ENCODE measurements around the gene NELFA. TPM values are rescaled to one million over a fixed set of nuclear protein-coding genes. Genes with fewer than 3 reads are reported as not detected.

NELFA gene
- total and polyA plus RNA-seq, 12 donors = 8.8 to 19.7 (median 11.1) TPM

- no peak for TF ChIP-seq CTCF (IDR thresholded peaks at IDR 0.05)
- Histone ChIP-seq H3K9me3 (no peaks in the 10 kb centered on the region), H3K4me1 (peaks cover 0 to 19% (median 10%) of the 10 kb centered on the region in 9 donors), H3K27me3 (no peaks in the 10 kb centered on the region), H3K4me3 (no peak overlapping the region), H3K36me3 (peaks cover 0 to 91% (median 23%) of the 10 kb centered on the region in 9 donors), H3K27ac (no peak overlapping the region)
- WGBS, 2 donors = 95 to 97% methylated on average over 8 of the region's 8 CpGs
- DNase-seq (no peak), ATAC-seq (no peak)
- intact Hi-C loops (cut with DNase I) = no loop called here
Measured at GRCh38 chr4:1938027-1938426, 70.7 kb downstream of the NELFA start.

- DNase-seq (no peak), ATAC-seq (no peak)
- Histone ChIP-seq H3K36me3 (peaks cover 0 to 91% (median 22%) of the 10 kb centered on the region in 9 donors), H3K27ac (no peak overlapping the region), H3K4me1 (peaks cover 0 to 19% (median 10%) of the 10 kb centered on the region in 9 donors), H3K9me3 (no peaks in the 10 kb centered on the region), H3K27me3 (no peaks in the 10 kb centered on the region), H3K4me3 (no peak overlapping the region)
- 98% methylated on average over 3 of the region's 3 CpGs for WGBS, 2 donors
- TF ChIP-seq CTCF (IDR thresholded peaks at IDR 0.05) = no peak
- intact Hi-C loops (cut with DNase I) = no loop called here
Measured at GRCh38 chr4:1937550-1937949, 71.2 kb downstream of the NELFA start.

- no peak for ATAC-seq
- WGBS, 2 donors = 93 to 98% methylated on average over 3 of the region's 3 CpGs
- no peak overlapping the region for H3K4me3 ChIP-seq
Measured at GRCh38 chr4:1933700-1934099, 75.1 kb downstream of the NELFA start.

GRCh38 chr4:1932736-1933135 lies 76.0 kb downstream of the NELFA start:
- WGBS, 2 donors = 97 to 98% methylated on average over 13 of the region's 13 CpGs
- Histone ChIP-seq H3K27ac (no peak overlapping the region), H3K36me3 (peaks cover 0 to 82% (median 19%) of the 10 kb centered on the region in 9 donors), H3K9me3 (no peaks in the 10 kb centered on the region), H3K4me1 (no peaks in the 10 kb centered on the region), H3K4me3 (no peak overlapping the region), H3K27me3 (no peaks in the 10 kb centered on the region)
- ATAC-seq (peak in 1 of 8 donors; percentile 14), DNase-seq (no peak)
- intact Hi-C loops (cut with DNase I) = no loop called here
- no peak for TF ChIP-seq CTCF (IDR thresholded peaks at IDR 0.05)

More at GRCh38 chr4:1933700-1934099, 75.1 kb downstream of the NELFA start:
- Histone ChIP-seq H3K9me3 (no peaks in the 10 kb centered on the region), H3K4me1 (no peaks in the 10 kb centered on the region), H3K27me3 (no peaks in the 10 kb centered on the region), H3K36me3 (peaks cover 0 to 87% (median 19%) of the 10 kb centered on the region in 9 donors), H3K27ac (no peak overlapping the region)
- DNase-seq = no peak
- intact Hi-C loops (cut with DNase I) = no loop called here
- TF ChIP-seq CTCF (IDR thresholded peaks at IDR 0.05) = no peak

Small RNAs within 50 kb of the gene (microRNA-seq; reads per million reads assigned to microRNA genes)
- 0 reads per million in 2 donors for gene MIR943

Other genes with a start within 250 kb of the NELFA start
- gene FGFR3, start 215.7 kb downstream of the NELFA start, total RNA-seq = 1 to 10 TPM; 1.2 to 5.3 (median 2.4) TPM
- 1 to 10 TPM; 1.3 to 6.6 TPM for gene FGFR3, start 215.7 kb downstream of the NELFA start, polyA plus RNA-seq
- 10 to 100 TPM; 35.3 to 53.1 (median 42.6) TPM for gene LETM1, start 152.8 kb downstream of the NELFA start, total RNA-seq
- 10 to 100 TPM; 23.4 to 23.8 TPM for gene LETM1, start 152.8 kb downstream of the NELFA start, polyA plus RNA-seq
- 10 to 100 TPM; 32.3 to 64.4 (median 46.0) TPM for gene NSD2, start 137.6 kb downstream of the NELFA start, total RNA-seq
- 1 to 10 TPM; 7.7 to 9.9 TPM for gene NSD2, start 137.6 kb downstream of the NELFA start, polyA plus RNA-seq
- 1 to 10 TPM in 1 of 10 donors, under 1 TPM in 9; 0.12 to 1.4 (median 0.43) TPM for gene NAT8L, start 50.4 kb upstream of the NELFA start, total RNA-seq
- gene NAT8L, start 50.4 kb upstream of the NELFA start, polyA plus RNA-seq = under 1 TPM; 0.19 to 0.29 TPM
- gene HAUS3, start 233.1 kb upstream of the NELFA start, total RNA-seq = 1 to 10 TPM; 4.0 to 7.3 (median 6.5) TPM
- gene HAUS3, start 233.1 kb upstream of the NELFA start, polyA plus RNA-seq = 10 to 100 TPM in 1 of 2 donors, 1 to 10 TPM in 1; 3.5 to 10.5 TPM
- gene POLN, start 233.1 kb upstream of the NELFA start, total RNA-seq = 1 to 10 TPM; 1.3 to 3.1 (median 2.1) TPM
- gene POLN, start 233.1 kb upstream of the NELFA start, polyA plus RNA-seq = 1 to 10 TPM in 1 of 2 donors, under 1 TPM in 1; 0.97 to 2.4 TPM